ENCODE data around the gene HPN. TPM values are rescaled to one million over a fixed set of nuclear protein-coding genes. Genes with fewer than 3 reads are reported as not detected.
A peak's percentile ranks its signal among the peaks of the same experiment; 100 is the strongest.

The HPN gene
- total and polyA plus RNA-seq, 2 of the 13 experiments (the other 11 are each of a cell fraction or from before 2014, with no cell fraction given): 46.7 to 261 TPM

- TF ChIP-seq ZNF17 (CRISPR knock-in tag; IDR thresholded peaks at IDR 0.05) (no peak), DZIP1 (CRISPR knock-in tag; IDR thresholded peaks at IDR 0.05) (no peak), ZBTB38 (CRISPR knock-in tag; IDR thresholded peaks at IDR 0.05) (no peak), ZSCAN22 (CRISPR knock-in tag; IDR thresholded peaks at IDR 0.05) (no peak), ZNF263 (CRISPR knock-in tag; IDR thresholded peaks at IDR 0.05) (peak; percentile 94), ZMAT3 (CRISPR knock-in tag; conservative IDR thresholded peaks at IDR 0.05) (peak; percentile 49), ZC3H4 (CRISPR knock-in tag; IDR thresholded peaks at IDR 0.05; ENCODE audit: borderline replicate concordance) (peak; percentile 69; the same call in 1 of the 2 replicates), ZNF292 (CRISPR knock-in tag; IDR thresholded peaks at IDR 0.05; ENCODE audit: borderline replicate concordance, low read depth) (no peak), ZMAT5 (CRISPR knock-in tag; IDR thresholded peaks at IDR 0.05; ENCODE audit: borderline replicate concordance, low read depth) (no peak), TBL1XR1 (IDR thresholded peaks at IDR 0.05; ENCODE audit: borderline replicate concordance, low read length, partially characterized antibody) (no peak), ZSCAN12 (CRISPR knock-in tag; IDR thresholded peaks at IDR 0.05) (0 out of 2 replicates have a peak, but pooled peaks have one; percentile 24), ZNF580 (CRISPR knock-in tag; IDR thresholded peaks at IDR 0.05; ENCODE audit: borderline replicate concordance, low read depth) (peak; percentile 28; the same call in 1 of the 2 replicates), FOXC1 (CRISPR knock-in tag; IDR thresholded peaks at IDR 0.05; ENCODE audit: borderline replicate concordance) (peak; percentile 38; the same call in 1 of the 2 replicates), ZNF274 (CRISPR knock-in tag; IDR thresholded peaks at IDR 0.05) (no peak), FOXP1 (IDR thresholded peaks at IDR 0.05) (no peak), FOXP1 (CRISPR knock-in tag; IDR thresholded peaks at IDR 0.05) (peak; percentile 15; the same call in 1 of the 2 replicates), ZNF350 (CRISPR knock-in tag; IDR thresholded peaks at IDR 0.05; ENCODE audit: borderline replicate concordance, low read depth) (no peak; the same call in 1 of the 2 replicates), ZNF572 (CRISPR knock-in tag; IDR thresholded peaks at IDR 0.05) (no peak), KLF15 (CRISPR knock-in tag; IDR thresholded peaks at IDR 0.05; ENCODE audit: borderline replicate concordance) (no peak)
- TF ChIP-seq, protein P1, sequence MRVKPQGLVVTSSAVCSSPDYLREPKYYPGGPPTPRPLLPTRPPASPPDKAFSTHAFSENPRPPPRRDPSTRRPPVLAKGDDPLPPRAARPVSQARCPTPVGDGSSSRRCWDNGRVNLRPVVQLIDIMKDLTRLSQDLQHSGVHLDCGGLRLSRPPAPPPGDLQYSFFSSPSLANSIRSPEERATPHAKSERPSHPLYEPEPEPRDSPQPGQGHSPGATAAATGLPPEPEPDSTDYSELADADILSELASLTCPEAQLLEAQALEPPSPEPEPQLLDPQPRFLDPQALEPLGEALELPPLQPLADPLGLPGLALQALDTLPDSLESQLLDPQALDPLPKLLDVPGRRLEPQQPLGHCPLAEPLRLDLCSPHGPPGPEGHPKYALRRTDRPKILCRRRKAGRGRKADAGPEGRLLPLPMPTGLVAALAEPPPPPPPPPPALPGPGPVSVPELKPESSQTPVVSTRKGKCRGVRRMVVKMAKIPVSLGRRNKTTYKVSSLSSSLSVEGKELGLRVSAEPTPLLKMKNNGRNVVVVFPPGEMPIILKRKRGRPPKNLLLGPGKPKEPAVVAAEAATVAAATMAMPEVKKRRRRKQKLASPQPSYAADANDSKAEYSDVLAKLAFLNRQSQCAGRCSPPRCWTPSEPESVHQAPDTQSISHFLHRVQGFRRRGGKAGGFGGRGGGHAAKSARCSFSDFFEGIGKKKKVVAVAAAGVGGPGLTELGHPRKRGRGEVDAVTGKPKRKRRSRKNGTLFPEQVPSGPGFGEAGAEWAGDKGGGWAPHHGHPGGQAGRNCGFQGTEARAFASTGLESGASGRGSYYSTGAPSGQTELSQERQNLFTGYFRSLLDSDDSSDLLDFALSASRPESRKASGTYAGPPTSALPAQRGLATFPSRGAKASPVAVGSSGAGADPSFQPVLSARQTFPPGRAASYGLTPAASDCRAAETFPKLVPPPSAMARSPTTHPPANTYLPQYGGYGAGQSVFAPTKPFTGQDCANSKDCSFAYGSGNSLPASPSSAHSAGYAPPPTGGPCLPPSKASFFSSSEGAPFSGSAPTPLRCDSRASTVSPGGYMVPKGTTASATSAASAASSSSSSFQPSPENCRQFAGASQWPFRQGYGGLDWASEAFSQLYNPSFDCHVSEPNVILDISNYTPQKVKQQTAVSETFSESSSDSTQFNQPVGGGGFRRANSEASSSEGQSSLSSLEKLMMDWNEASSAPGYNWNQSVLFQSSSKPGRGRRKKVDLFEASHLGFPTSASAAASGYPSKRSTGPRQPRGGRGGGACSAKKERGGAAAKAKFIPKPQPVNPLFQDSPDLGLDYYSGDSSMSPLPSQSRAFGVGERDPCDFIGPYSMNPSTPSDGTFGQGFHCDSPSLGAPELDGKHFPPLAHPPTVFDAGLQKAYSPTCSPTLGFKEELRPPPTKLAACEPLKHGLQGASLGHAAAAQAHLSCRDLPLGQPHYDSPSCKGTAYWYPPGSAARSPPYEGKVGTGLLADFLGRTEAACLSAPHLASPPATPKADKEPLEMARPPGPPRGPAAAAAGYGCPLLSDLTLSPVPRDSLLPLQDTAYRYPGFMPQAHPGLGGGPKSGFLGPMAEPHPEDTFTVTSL (CRISPR knock-in tag; IDR thresholded peaks at IDR 0.05; ENCODE audit: borderline replicate concordance): no peak
- TF ChIP-seq, protein P2, sequence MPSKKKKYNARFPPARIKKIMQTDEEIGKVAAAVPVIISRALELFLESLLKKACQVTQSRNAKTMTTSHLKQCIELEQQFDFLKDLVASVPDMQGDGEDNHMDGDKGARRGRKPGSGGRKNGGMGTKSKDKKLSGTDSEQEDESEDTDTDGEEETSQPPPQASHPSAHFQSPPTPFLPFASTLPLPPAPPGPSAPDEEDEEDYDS (CRISPR knock-in tag; IDR thresholded peaks at IDR 0.05): peak; percentile 82
Measured at GRCh38 chr19:35042056-35042730, 672 bp downstream of the HPN start (continued).
